SHP77 (cell line): ENCODE data around the gene ZNF888.
"Not testable (repeated sequence)": the region's sequence is repeated elsewhere in the genome, so short reads cannot be mapped to it uniquely, and the experiment has no call there.

Experiments
- DNase-seq, 2 experiments: peaks; one replicate each; lab custom pipeline; 2025; lab: John Stamatoyannopoulos, UW

ZNF888 gene

DNA sequence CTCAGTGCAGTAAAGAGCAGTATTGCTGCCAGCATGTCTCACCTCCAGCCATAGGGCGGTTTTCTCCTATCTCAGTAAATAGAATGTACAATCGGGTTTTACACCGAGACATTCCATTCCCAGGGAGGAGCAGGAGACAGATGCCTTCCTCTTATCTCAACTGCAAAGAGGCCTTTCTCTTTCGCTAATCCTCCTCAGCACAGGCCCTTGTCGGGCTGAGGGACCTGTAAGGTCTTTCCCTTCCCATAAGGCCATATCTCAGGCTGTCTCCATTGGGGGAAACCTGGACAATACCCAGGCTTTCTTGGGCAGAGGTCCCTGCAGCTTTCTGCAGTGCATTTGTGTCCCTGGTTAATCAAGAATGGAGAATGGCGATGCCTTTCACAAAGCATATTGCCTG lies 50.2 kb downstream of the ZNF888 start:
- not testable (repeated sequence) for DNase-seq

DNA sequence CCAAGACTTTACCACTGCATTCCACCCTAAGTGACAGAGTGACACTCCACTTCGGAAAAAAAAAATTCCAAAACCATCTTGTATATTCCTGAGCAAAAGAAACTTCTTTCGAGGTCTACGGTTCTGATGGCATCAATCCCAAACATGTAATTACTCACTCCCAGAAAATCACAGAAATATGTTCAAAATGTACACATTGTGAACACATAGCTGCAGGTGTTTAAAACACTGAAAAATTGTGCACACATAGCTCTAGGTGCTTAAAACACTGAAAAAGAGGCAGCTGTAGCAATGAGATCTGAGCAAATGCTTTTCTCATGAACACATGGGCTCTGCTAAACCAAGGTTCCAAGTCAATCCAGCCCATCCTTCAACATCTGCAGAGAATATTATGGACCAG lies 51.8 kb downstream of the ZNF888 start:
- DNase-seq: no peak

DNA sequence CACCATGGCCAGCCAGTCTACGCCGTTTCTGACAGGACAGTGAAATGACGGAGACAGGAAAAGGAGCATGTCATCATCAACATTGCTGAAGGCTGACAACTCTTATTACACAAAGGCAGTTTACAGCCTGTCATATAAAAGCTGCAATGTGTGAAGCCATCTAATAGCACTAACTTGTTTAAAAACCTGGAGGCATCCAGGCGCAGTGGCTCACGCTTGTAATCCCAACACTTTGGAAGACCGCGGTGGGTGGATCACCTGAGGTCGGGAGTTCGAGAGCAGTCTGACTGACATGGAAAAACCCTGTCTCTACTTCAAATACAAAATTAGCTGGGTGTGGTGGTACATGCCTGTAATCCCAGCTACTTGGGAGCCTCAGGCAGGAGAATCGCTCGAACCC lies 55.2 kb downstream of the ZNF888 start:
- not testable (repeated sequence) for DNase-seq

DNA sequence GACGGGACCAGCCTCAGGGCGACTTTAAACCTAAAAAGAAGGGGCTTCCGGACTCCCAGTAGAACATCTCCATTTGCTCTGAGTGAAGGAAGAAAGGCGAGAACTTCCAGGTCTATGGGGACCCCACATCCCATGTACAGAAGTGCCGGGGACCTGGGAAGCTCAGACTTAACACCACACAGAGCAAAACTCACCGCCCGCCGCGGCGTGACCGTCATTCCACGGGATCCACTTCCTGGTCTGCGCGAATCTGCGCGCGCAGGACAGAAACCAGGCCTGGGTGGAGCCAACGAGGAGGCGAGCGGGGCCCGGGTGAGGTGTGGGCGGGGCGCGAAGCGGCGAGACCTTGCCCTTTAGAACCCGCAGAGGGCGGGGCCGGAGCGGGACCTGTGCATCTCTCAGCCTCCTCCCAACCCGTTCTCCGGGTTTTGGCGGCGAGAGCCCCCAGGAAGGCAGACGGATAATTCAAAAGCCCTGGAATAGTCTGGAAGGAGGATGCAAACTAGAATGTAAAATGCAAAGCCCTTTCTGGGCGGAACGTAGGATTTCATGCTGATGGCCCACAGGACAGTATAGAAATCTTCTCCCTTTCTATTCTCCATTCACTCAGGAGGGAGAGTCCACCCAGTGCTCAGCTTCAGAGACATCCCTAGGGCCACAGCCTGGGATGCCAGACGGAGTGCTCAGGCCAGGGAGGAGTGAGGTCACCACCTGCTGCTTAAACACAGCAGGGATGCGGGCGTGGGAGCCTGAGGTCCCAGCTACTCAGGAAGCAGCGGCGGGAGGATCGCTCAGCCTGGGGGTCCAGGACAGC lies 65.6 kb downstream of the ZNF888 start, which contains the start of gene ZNF468:
Gene ZNF468 (minus strand): TSS at position 242 of the 814 bp plus-strand sequence. CDS start 3,347 bp downstream, outside the sequence.
- peak; percentile 19 to 21 for DNase-seq

DNA sequence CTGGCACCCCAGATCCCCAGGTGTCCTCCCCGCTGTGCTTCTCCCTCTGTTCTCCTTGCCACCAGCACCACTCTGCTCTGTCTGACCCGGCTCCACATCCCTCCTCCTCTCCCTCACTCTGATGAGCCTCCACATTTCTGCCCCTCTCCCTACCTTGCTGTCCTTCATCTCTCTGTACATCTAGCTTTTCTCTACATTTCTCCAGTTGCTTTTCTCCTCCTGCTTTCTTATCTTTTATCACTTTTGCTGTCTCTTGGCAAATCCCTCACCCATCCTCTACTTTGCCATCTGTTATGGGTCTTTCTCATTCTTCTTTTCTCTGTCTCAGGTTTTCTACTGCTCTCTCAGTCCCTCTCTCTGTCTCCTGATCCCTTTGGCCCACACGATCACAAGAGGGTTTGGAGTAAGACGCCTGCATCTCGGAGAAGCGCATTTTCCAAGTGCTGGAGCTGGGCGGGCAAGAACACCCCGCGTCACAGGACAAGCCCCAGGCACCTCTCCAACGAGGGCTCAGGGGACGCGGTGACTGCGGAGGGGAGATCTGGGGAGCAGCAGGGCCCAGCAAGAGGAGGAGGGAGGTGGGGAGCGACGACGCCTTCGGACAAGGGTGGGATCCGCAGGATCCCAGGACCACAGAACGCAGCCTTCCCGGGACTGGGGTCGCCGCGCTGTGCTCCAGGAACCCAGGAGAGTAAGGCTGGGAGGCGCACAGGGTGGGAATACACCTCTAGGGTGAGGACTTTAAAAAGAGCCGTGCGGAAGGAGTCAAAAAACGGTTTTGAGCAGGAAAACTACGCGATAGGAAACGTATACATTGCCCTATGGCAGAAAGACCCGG lies 66.5 kb downstream of the ZNF888 start:
- not testable (repeated sequence) for DNase-seq
